Stimulated activated CD8-positive, alpha-beta memory T cell treated with anti-CD3 and anti-CD28 coated beads, Interleukin-4, amount 100 ng/mL, for 1 hour (primary cell): Measurements from ENCODE around the gene PIGW.

Experiments used
- DNase-seq, 2 donors: peaks; one replicate each; pipeline ENCODE4 v3.0.0-alpha.2; 2020; ENCODE audit warnings: low read depth in 2 of 2, low spot score in 1 of 2

Gene PIGW

GRCh38 chr17:36534840-36535668 lies at the start of gene PIGW, which contains the start of gene MYO19:
Gene PIGW (plus strand): TSS chr17:36534987. CDS start chr17:36537102, 2,115 bp downstream.
Gene MYO19 (minus strand): TSS chr17:36534868. CDS start chr17:36532538, 2,330 bp downstream.
- peak; percentile 47 to 71 for DNase-seq

GRCh38 chr17:36485027-36485426 lies 49.8 kb upstream of the PIGW start:
- DNase-seq, result no peak

GRCh38 chr17:36485805-36486203 lies 49.0 kb upstream of the PIGW start:
- no peak for DNase-seq

- peak; percentile 67 to 81 for DNase-seq
Measured at GRCh38 chr17:36486204-36487194, 48.3 kb upstream of the PIGW start, which contains the start of gene ZNHIT3. Gene ZNHIT3 (plus strand): TSS chr17:36486681. CDS start chr17:36486700, 19 bp downstream.

- DNase-seq, result no peak
Measured at GRCh38 chr17:36493956-36494355, 40.8 kb upstream of the PIGW start.

GRCh38 chr17:36494674-36495073 lies 40.1 kb upstream of the PIGW start:
- DNase-seq, result no peak

GRCh38 chr17:36495076-36495578 lies 39.7 kb upstream of the PIGW start:
- no peak for DNase-seq

GRCh38 chr17:36496018-36496789 lies 38.6 kb upstream of the PIGW start:
- no peak for DNase-seq

- DNase-seq, result no peak
Measured at GRCh38 chr17:36498155-36498554, 36.6 kb upstream of the PIGW start.

- DNase-seq, result no peak
Measured at GRCh38 chr17:36498560-36499300, 36.1 kb upstream of the PIGW start.

- no peak for DNase-seq
Measured at GRCh38 chr17:36500745-36501225, 34.0 kb upstream of the PIGW start.

- DNase-seq, result no peak
Measured at GRCh38 chr17:36501351-36501750, 33.4 kb upstream of the PIGW start.

- DNase-seq, result no peak
Measured at GRCh38 chr17:36501963-36502362, 32.8 kb upstream of the PIGW start.

- no peak for DNase-seq
Measured at GRCh38 chr17:36503456-36504155, 31.2 kb upstream of the PIGW start.

GRCh38 chr17:36504156-36504545 lies 30.6 kb upstream of the PIGW start:
- no peak for DNase-seq

GRCh38 chr17:36505171-36505570 lies 29.6 kb upstream of the PIGW start:
- DNase-seq, result no peak

- DNase-seq, result no peak
Measured at GRCh38 chr17:36506249-36506826, 28.4 kb upstream of the PIGW start.

- DNase-seq, result no peak
Measured at GRCh38 chr17:36506831-36507230, 28.0 kb upstream of the PIGW start.

- DNase-seq, result no peak
Measured at GRCh38 chr17:36507266-36507665, 27.5 kb upstream of the PIGW start.
